Activated CD4-positive, alpha-beta T cell treated with anti-CD3 and anti-CD28 coated beads for 36 hours (primary cell): ENCODE results near the gene WNK3. TPM values are rescaled to one million over a fixed set of nuclear protein-coding genes. Genes with fewer than 3 reads are reported as not detected.

Experiments
- ATAC-seq: fragments of 200-7000 bp; cut with Tn5 transposase; one replicate; pipeline ENCODE4 v1.10.0; 2021; ENCODE audit warnings: mild to moderate bottlenecking, moderate library complexity
- CTCF ChIA-PET: fragments of 350-600 bp; sonication (Branson Sonifier 250); formaldehyde crosslinking; loops from one replicate; lab custom pipeline; 2021; ENCODE audit warnings: antibody characterized with exemption; lab: Charles Lee
- POLR2A ChIA-PET: fragments of 350-600 bp; sonication (Branson Sonifier 250); formaldehyde crosslinking; loops from one replicate; lab custom pipeline; 2021; ENCODE audit warnings: antibody characterized with exemption, inconsistent platforms; lab: Charles Lee
- DNase-seq: peaks from one replicate; pipeline ENCODE4 v3.0.0-alpha.2; 2020
- H3K27ac Mint-ChIP-seq: one replicate; pipeline ENCODE4 v1.8.0; 2021; ENCODE audit warnings: mixed read lengths
- H3K27me3 Mint-ChIP-seq: one replicate; pipeline ENCODE4 v1.8.0; 2021; ENCODE audit warnings: mixed read lengths
- H3K36me3 Mint-ChIP-seq: one replicate; pipeline ENCODE4 v1.8.0; 2021; ENCODE audit warnings: low read depth, mixed read lengths
- H3K4me1 Mint-ChIP-seq: one replicate; pipeline ENCODE4 v1.8.0; 2021; ENCODE audit warnings: mixed read lengths
- H3K4me3 Mint-ChIP-seq: one replicate; pipeline ENCODE4 v1.8.0; 2021; ENCODE audit warnings: mild to moderate bottlenecking, moderate library complexity, mixed read lengths
- H3K9me3 Mint-ChIP-seq: one replicate; pipeline ENCODE4 v1.8.0; 2021; ENCODE audit warnings: low read depth, mixed read lengths
- intact Hi-C, 2 experiments: fragments of 100-400 bp; cut with DNase I in 1 of 2; cut with micrococcal nuclease in 1 of 2; formaldehyde crosslinking; loops; one replicate each; pipeline versions ENCODE4 v1.14.2 to v1.15.1; 2022 to 2024; cut with DNase I, micrococcal nuclease
- total RNA-seq, 2 experiments: library from RNA; stranded (reverse); gene quantifications; one replicate each; pipeline ENCODE4 v1.2.3, GENCODE V29; 2021

The WNK3 gene
- total RNA-seq, 2 experiments from 2014 or later, result 0.74 to 1.1 TPM

- ChIA-PET POLR2A (interaction anchor here (0.5 to 1.4 kb wide), 2 partner anchors 138 to 469 kb away, joined by 3 to 6 read pairs; partner anchors contain the start of gene PHF8), CTCF (no interaction called here)
- Mint-ChIP-seq H3K4me1 (peaks cover 46% of the 10 kb centered on the region), H3K27me3 (no peaks in the 10 kb centered on the region), H3K9me3 (no peaks in the 10 kb centered on the region), H3K36me3 (peaks cover 28% of the 10 kb centered on the region), H3K27ac (peak overlapping the region; percentile 67), H3K4me3 (peak overlapping the region; percentile 81)
- intact Hi-C loops, result loop anchor here (1.0 to 10.0 kb wide), 7 partner anchors 468 to 1098 kb away; partner anchors contain the start of genes APEX2 (in 1 of the 2), RIBC1 (in 1 of the 2), SMC1A (in 1 of the 2) and TSPYL2 (in 1 of the 2)
- ATAC-seq (peak; percentile 70), DNase-seq (peak; percentile 79)
These were observed 175.5 kb downstream of the WNK3 start for GRCh38 chrX:54182194-54182863.

GRCh38 chrX:54181202-54181953, 176.5 kb downstream of the WNK3 start:
- ChIA-PET CTCF (no interaction called here), POLR2A (interaction anchor here (0.6 kb wide), 1 partner anchor 54 kb away, joined by 3 read pairs; no protein-coding TSS in a partner anchor)
- DNase-seq (no peak), ATAC-seq (no peak)
- H3K27ac Mint-ChIP-seq, result peak overlapping the region; percentile 67
- peaks cover 54% of the 10 kb centered on the region for H3K4me1 Mint-ChIP-seq
- peaks cover 36% of the 10 kb centered on the region for H3K36me3 Mint-ChIP-seq
- peak overlapping the region; percentile 81 for H3K4me3 Mint-ChIP-seq
- intact Hi-C loops, result loop anchor here in 1 of 2 experiments (5.0 to 10.0 kb wide), 3 partner anchors 467 to 1097 kb away; partner anchors contain the start of genes RIBC1, SMC1A and TSPYL2
- no peaks in the 10 kb centered on the region for H3K9me3 Mint-ChIP-seq
- H3K27me3 Mint-ChIP-seq, result no peaks in the 10 kb centered on the region

- Mint-ChIP-seq H3K9me3 (no peaks in the 10 kb centered on the region), H3K4me1 (peaks cover 54% of the 10 kb centered on the region), H3K27ac (peak overlapping the region; percentile 59), H3K27me3 (no peaks in the 10 kb centered on the region), H3K4me3 (peak overlapping the region; percentile 81), H3K36me3 (peaks cover 36% of the 10 kb centered on the region)
- no peak for ATAC-seq
- POLR2A ChIA-PET, result interaction anchor here (0.6 kb wide), 1 partner anchor 55 kb away, joined by 3 read pairs; no protein-coding TSS in a partner anchor
- CTCF ChIA-PET, result no interaction called here
- no peak for DNase-seq
- intact Hi-C loops, result loop anchor here in 1 of 2 experiments (5.0 to 10.0 kb wide), 3 partner anchors 466 to 1096 kb away; partner anchors contain the start of genes RIBC1, SMC1A and TSPYL2
These were observed 177.4 kb downstream of the WNK3 start for GRCh38 chrX:54180403-54180802.

- DNase-seq (no peak), ATAC-seq (peak; percentile 73)
- peak overlapping the region; percentile 47 for H3K4me3 Mint-ChIP-seq
- CTCF ChIA-PET, result no interaction called here
- POLR2A ChIA-PET, result interaction anchor here (0.6 kb wide), 1 partner anchor 445 kb away, joined by 3 read pairs; no protein-coding TSS in a partner anchor
- H3K4me1 Mint-ChIP-seq, result peaks cover 50% of the 10 kb centered on the region
- H3K27ac Mint-ChIP-seq, result peak overlapping the region; percentile 85
- intact Hi-C loops, result no loop called here
- H3K9me3 Mint-ChIP-seq, result no peaks in the 10 kb centered on the region
- no peaks in the 10 kb centered on the region for H3K27me3 Mint-ChIP-seq
- peaks cover 48% of the 10 kb centered on the region for H3K36me3 Mint-ChIP-seq
These were observed 179.5 kb downstream of the WNK3 start for GRCh38 chrX:54178100-54178940.

GRCh38 chrX:54177306-54177705, 180.5 kb downstream of the WNK3 start:
- no peak for DNase-seq
- Mint-ChIP-seq H3K4me3 (peak overlapping the region; percentile 47), H3K9me3 (no peaks in the 10 kb centered on the region), H3K27me3 (no peaks in the 10 kb centered on the region), H3K36me3 (peaks cover 49% of the 10 kb centered on the region), H3K4me1 (peaks cover 54% of the 10 kb centered on the region), H3K27ac (peak overlapping the region; percentile 85)
- intact Hi-C loops, result no loop called here
- CTCF ChIA-PET, result no interaction called here
- ATAC-seq, result no peak
- POLR2A ChIA-PET, result no interaction called here

- Mint-ChIP-seq H3K9me3 (no peaks in the 10 kb centered on the region), H3K27me3 (no peaks in the 10 kb centered on the region), H3K36me3 (peaks cover 30% of the 10 kb centered on the region), H3K4me3 (no peak overlapping the region), H3K4me1 (peaks cover 32% of the 10 kb centered on the region), H3K27ac (no peak overlapping the region)
- ATAC-seq, result no peak
- DNase-seq, result no peak
- intact Hi-C loops, result no loop called here
- CTCF ChIA-PET, result no interaction called here
- POLR2A ChIA-PET, result no interaction called here
These were observed 184.1 kb downstream of the WNK3 start for GRCh38 chrX:54173791-54174190.

GRCh38 chrX:54172455-54172854, 185.4 kb downstream of the WNK3 start:
- intact Hi-C loops, result no loop called here
- ChIA-PET CTCF (no interaction called here), POLR2A (no interaction called here)
- DNase-seq (no peak), ATAC-seq (no peak)
- Mint-ChIP-seq H3K27ac (no peak overlapping the region), H3K4me3 (no peak overlapping the region), H3K36me3 (peaks cover 25% of the 10 kb centered on the region), H3K9me3 (no peaks in the 10 kb centered on the region), H3K27me3 (no peaks in the 10 kb centered on the region), H3K4me1 (peaks cover 21% of the 10 kb centered on the region)

- Mint-ChIP-seq H3K9me3 (no peaks in the 10 kb centered on the region), H3K36me3 (peaks cover 17% of the 10 kb centered on the region), H3K27me3 (no peaks in the 10 kb centered on the region), H3K4me3 (no peak overlapping the region), H3K27ac (no peak overlapping the region), H3K4me1 (peaks cover 13% of the 10 kb centered on the region)
- intact Hi-C loops, result no loop called here
- ATAC-seq (no peak), DNase-seq (no peak)
- ChIA-PET CTCF (no interaction called here), POLR2A (no interaction called here)
These were observed 186.2 kb downstream of the WNK3 start for GRCh38 chrX:54171527-54172250.

- intact Hi-C loops, result no loop called here
- H3K4me1 Mint-ChIP-seq, result peaks cover 12% of the 10 kb centered on the region
- POLR2A ChIA-PET, result no interaction called here
- no peaks in the 10 kb centered on the region for H3K27me3 Mint-ChIP-seq
- DNase-seq, result no peak
- no peak overlapping the region for H3K4me3 Mint-ChIP-seq
- peaks cover 15% of the 10 kb centered on the region for H3K36me3 Mint-ChIP-seq
- no peak overlapping the region for H3K27ac Mint-ChIP-seq
- no peaks in the 10 kb centered on the region for H3K9me3 Mint-ChIP-seq
- ATAC-seq, result no peak
- CTCF ChIA-PET, result no interaction called here
These were observed 186.8 kb downstream of the WNK3 start for GRCh38 chrX:54171091-54171490.

- Mint-ChIP-seq H3K27me3 (no peaks in the 10 kb centered on the region), H3K36me3 (no peaks in the 10 kb centered on the region), H3K9me3 (no peaks in the 10 kb centered on the region), H3K4me3 (no peak overlapping the region), H3K4me1 (peaks cover 5% of the 10 kb centered on the region), H3K27ac (no peak overlapping the region)
- ATAC-seq (no peak), DNase-seq (no peak)
- CTCF ChIA-PET, result no interaction called here
- POLR2A ChIA-PET, result no interaction called here
- intact Hi-C loops, result no loop called here
These were observed 190.9 kb downstream of the WNK3 start for GRCh38 chrX:54166915-54167314.
